K562 (cell line): ENCODE measurements around the gene TMEM217. TPM values are rescaled to one million over a fixed set of nuclear protein-coding genes. Genes with fewer than 3 reads are reported as not detected.

Experiments
- C11orf30 ChIP-seq: fragments of 450-650 bp; IDR thresholded peaks from 2 replicates; pipeline ENCODE4 v1.6.1; 2016; ENCODE audit warnings: low read depth, mild to moderate bottlenecking
- FOSL1 ChIP-seq: fragments of 200-800 bp; sonication (Bioruptor generic); conservative IDR thresholded peaks from 2 replicates; pipeline ENCODE4 v1.6.1; 2016; ENCODE audit warnings: missing genetic modification characterization, missing compliant biosample characterization
- GTF2F1 ChIP-seq: IDR thresholded peaks from 2 replicates; pipeline ENCODE4 v1.6.1; 2011; ENCODE audit warnings: low read depth, low read length, improper control_type of control experiment
- KAT8 ChIP-seq: fragments of 450-650 bp; IDR thresholded peaks from 2 replicates; pipeline ENCODE4 v1.6.1; 2016; ENCODE audit warnings: low read depth, mild to moderate bottlenecking
- KHSRP ChIP-seq: fragments of 450-650 bp; IDR thresholded peaks from 2 replicates; pipeline ENCODE4 v1.6.1; 2017
- MCM2 ChIP-seq: fragments of 450-650 bp; IDR thresholded peaks from 2 replicates; pipeline ENCODE4 v1.6.1; 2017; ENCODE audit warnings: low read depth, mild to moderate bottlenecking
- MEIS2 ChIP-seq: fragments of 450-650 bp; IDR thresholded peaks from 2 replicates; pipeline ENCODE4 v1.6.1; 2014; ENCODE audit warnings: mild to moderate bottlenecking; ENCODE audit not compliant: partially characterized antibody
- NBN ChIP-seq: fragments of 450-650 bp; IDR thresholded peaks from 2 replicates; pipeline ENCODE4 v1.6.1; 2016; ENCODE audit warnings: low read depth, mild to moderate bottlenecking
- NCOR1 ChIP-seq: fragments of 450-650 bp; IDR thresholded peaks from 2 replicates; pipeline ENCODE4 v1.6.1; 2016; ENCODE audit warnings: mild to moderate bottlenecking, moderate library complexity
- POLR3A ChIP-seq: IDR thresholded peaks from 2 replicates; pipeline ENCODE4 v1.6.1; 2011; ENCODE audit warnings: borderline replicate concordance, mild to moderate bottlenecking, moderate library complexity; ENCODE audit not compliant: insufficient read length, insufficient read depth; ENCODE audit errors: extremely low read depth
- SMAD1 ChIP-seq: fragments of 150-350 bp; IDR thresholded peaks from 2 replicates; pipeline ENCODE4 v1.6.1; 2014; ENCODE audit warnings: low read length, low read depth; ENCODE audit not compliant: partially characterized antibody
- SMAD3 ChIP-seq: fragments of 450-650 bp; formaldehyde crosslinking; conservative IDR thresholded peaks from 2 replicates; pipeline ENCODE4 v1.4.0; 2020; ENCODE audit warnings: mild to moderate bottlenecking
- SMARCC2 ChIP-seq: fragments of 450-650 bp; IDR thresholded peaks from 2 replicates; pipeline ENCODE4 v1.6.1; 2017; ENCODE audit warnings: antibody characterized with exemption, moderate library complexity, mild to moderate bottlenecking, low read depth
- SMARCE1 ChIP-seq: fragments of 450-650 bp; IDR thresholded peaks from 2 replicates; pipeline ENCODE4 v1.7.1; 2016; ENCODE audit warnings: mild to moderate bottlenecking
- SREBF1 ChIP-seq: fragments of 150-350 bp; IDR thresholded peaks from 2 replicates; pipeline ENCODE4 v1.6.1; 2014; ENCODE audit warnings: antibody characterized with exemption, low read depth, low read length, borderline replicate concordance
- XRCC3 ChIP-seq: fragments of 450-650 bp; IDR thresholded peaks from 2 replicates; pipeline ENCODE4 v1.6.1; 2017; ENCODE audit warnings: mild to moderate bottlenecking, moderate library complexity
- ZNF175 ChIP-seq: fragments of 200-800 bp; sonication (Bioruptor generic); IDR thresholded peaks from 2 replicates; pipeline ENCODE4 v1.6.1; 2016; ENCODE audit warnings: low read depth, mild to moderate bottlenecking, missing genetic modification characterization, missing compliant biosample characterization
- ZNF239 ChIP-seq: fragments of 250-450 bp; sonication (Bioruptor Pico); IDR thresholded peaks from 2 replicates; pipeline ENCODE4 v1.4.0; 2020; ENCODE audit warnings: mild to moderate bottlenecking
- ZNF445 ChIP-seq: fragments of 250-450 bp; sonication (Bioruptor Pico); IDR thresholded peaks from 2 replicates; pipeline ENCODE4 v1.4.0; 2020; ENCODE audit warnings: low read depth, mild to moderate bottlenecking, moderate library complexity
- ZNF764 ChIP-seq: fragments of 250-450 bp; sonication (Bioruptor Pico); IDR thresholded peaks from 2 replicates; pipeline ENCODE4 v1.4.0; 2020; ENCODE audit warnings: low read depth, mild to moderate bottlenecking, moderate library complexity
- ZSCAN29 ChIP-seq: fragments of 450-650 bp; IDR thresholded peaks from 2 replicates; pipeline ENCODE4 v1.6.1; 2017
- polyA plus RNA-seq, 8 experiments: library from polyadenylated mRNA; depleted of rRNA in 4 of 8; stranded (reverse) in 5 of 8; unstranded in 3 of 8; fragments of >200 nt; fragmentation: Nextera tagmentation in 2 of 8; fragmentation: Illumina TruSeq in 1 of 8; extraction: Ambion mirVana in 2 of 8; extraction: Trizol in 1 of 8; gene quantifications; 2 replicates each; pipeline versions ENCODE4 v1.2.1 to v1.2.3, GENCODE V29; 2011 to 2014; ENCODE audit warnings: inconsistent platforms in 1 of 8, missing spikeins in 1 of 8
- total RNA-seq, 7 experiments: library from RNA; depleted of rRNA in 6 of 7; stranded (reverse); fragments of >200 nt in 6 of 7; fragmentation: Illumina TruSeq in 2 of 7; extraction: Trizol in 2 of 7; gene quantifications; 2 replicates each; pipeline versions ENCODE4 v1.2.1 to v1.2.3, GENCODE V29; 2011 to 2021; ENCODE audit warnings: low replicate concordance in 1 of 7
- TF ChIP-seq, protein P1 (sequence below): fragments of 450-650 bp; formaldehyde crosslinking; IDR thresholded peaks from 2 replicates; pipeline ENCODE4 v1.4.0; 2020; ENCODE audit warnings: mild to moderate bottlenecking
- TF ChIP-seq, protein P2 (sequence below): sonication (generic); formaldehyde crosslinking; IDR thresholded peaks from 2 replicates; pipeline ENCODE4 v1.8.0; 2022; ENCODE audit warnings: missing genetic modification reagents, mild to moderate bottlenecking, borderline replicate concordance
- TF ChIP-seq, protein P3 (sequence below): fragments of 450-650 bp; conservative IDR thresholded peaks from 2 replicates; pipeline ENCODE4 v1.6.1; 2016; ENCODE audit warnings: missing genetic modification characterization, low read depth, mild to moderate bottlenecking, missing compliant biosample characterization, moderate library complexity
- TF ChIP-seq, protein P4 (sequence below), 3 experiments: IDR thresholded peaks in 2 of 3; conservative IDR thresholded peaks in 1 of 3; 2 replicates each; pipeline ENCODE4 v1.5.1; 2011 to 2012; ENCODE audit warnings: low read length in 3 of 3, mild to moderate bottlenecking in 3 of 3, control low read depth in 2 of 3, improper control_type of control experiment in 1 of 3, inconsistent platforms in 1 of 3, low read depth in 1 of 3, mixed read lengths in 1 of 3, moderate library complexity in 1 of 3; ENCODE audit not compliant: insufficient read depth in 2 of 3

Gene TMEM217
- total and polyA plus RNA-seq, 9 of the 15 experiments (the other 6 are each of a cell fraction or from before 2014, with no cell fraction given), result 1.3 to 8.0 (median 1.9) TPM

DNA sequence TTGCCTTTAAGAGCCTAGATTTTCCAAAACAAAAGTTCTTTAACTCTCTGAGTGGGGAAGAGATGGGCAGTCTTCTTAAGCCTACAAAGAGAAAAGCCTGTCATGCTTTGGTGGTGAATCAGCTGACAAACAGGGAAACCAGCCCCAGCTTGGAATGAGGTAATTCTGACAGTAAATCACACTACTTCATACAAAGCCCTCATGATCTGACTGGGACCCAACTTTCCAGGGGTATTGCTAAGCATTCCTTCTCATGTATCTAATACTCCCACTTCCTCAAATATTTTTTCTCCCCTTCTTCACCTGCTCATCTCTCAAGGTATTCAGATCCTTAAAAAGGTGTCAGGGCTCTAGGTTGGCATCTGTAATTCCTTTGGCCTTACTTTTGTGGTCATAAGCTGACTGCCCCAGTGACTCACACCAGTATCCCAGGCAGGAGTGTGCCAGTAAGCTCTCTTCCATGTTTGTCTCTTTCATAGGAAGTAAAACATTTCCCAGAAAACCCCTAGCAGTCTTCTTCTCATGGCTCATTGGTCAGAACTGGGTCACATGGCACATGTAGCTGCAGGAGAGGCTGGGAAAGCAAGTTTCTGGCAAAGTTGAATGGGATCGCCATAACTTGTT lies 15.4 kb downstream of the TMEM217 start (continued):
- no peak for TF ChIP-seq KHSRP
- TF ChIP-seq ZSCAN29, result no peak
- TF ChIP-seq, protein P1, sequence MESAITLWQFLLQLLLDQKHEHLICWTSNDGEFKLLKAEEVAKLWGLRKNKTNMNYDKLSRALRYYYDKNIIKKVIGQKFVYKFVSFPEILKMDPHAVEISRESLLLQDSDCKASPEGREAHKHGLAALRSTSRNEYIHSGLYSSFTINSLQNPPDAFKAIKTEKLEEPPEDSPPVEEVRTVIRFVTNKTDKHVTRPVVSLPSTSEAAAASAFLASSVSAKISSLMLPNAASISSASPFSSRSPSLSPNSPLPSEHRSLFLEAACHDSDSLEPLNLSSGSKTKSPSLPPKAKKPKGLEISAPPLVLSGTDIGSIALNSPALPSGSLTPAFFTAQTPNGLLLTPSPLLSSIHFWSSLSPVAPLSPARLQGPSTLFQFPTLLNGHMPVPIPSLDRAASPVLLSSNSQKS (CRISPR knock-in tag), result 0 out of 2 replicates have a peak, but pooled peaks have one; percentile 80
- peak; percentile 78 for TF ChIP-seq FOSL1 (tag)
- no peak for TF ChIP-seq XRCC3
- TF ChIP-seq NCOR1, result no peak
- TF ChIP-seq KAT8, result no peak
- TF ChIP-seq MEIS2, result peak; percentile 96
- no peak for TF ChIP-seq NBN
- no peak for TF ChIP-seq ZNF239 (CRISPR knock-in tag)
- TF ChIP-seq ZNF764, result no peak
- no peak for TF ChIP-seq SREBF1
- no peak for TF ChIP-seq GTF2F1
- no peak for TF ChIP-seq ZNF445 (CRISPR knock-in tag)
- TF ChIP-seq, protein P2, sequence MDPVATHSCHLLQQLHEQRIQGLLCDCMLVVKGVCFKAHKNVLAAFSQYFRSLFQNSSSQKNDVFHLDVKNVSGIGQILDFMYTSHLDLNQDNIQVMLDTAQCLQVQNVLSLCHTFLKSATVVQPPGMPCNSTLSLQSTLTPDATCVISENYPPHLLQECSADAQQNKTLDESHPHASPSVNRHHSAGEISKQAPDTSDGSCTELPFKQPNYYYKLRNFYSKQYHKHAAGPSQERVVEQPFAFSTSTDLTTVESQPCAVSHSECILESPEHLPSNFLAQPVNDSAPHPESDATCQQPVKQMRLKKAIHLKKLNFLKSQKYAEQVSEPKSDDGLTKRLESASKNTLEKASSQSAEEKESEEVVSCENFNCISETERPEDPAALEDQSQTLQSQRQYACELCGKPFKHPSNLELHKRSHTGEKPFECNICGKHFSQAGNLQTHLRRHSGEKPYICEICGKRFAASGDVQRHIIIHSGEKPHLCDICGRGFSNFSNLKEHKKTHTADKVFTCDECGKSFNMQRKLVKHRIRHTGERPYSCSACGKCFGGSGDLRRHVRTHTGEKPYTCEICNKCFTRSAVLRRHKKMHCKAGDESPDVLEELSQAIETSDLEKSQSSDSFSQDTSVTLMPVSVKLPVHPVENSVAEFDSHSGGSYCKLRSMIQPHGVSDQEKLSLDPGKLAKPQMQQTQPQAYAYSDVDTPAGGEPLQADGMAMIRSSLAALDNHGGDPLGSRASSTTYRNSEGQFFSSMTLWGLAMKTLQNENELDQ (CRISPR knock-in tag), result no peak
- no peak for TF ChIP-seq POLR3A
- peak; percentile 87 for TF ChIP-seq SMARCE1
- TF ChIP-seq SMAD1, result no peak
- no peak for TF ChIP-seq MCM2
- no peak for TF ChIP-seq SMARCC2
- TF ChIP-seq ZNF175 (CRISPR knock-in tag), result peak; percentile 90
- TF ChIP-seq, protein P3, sequence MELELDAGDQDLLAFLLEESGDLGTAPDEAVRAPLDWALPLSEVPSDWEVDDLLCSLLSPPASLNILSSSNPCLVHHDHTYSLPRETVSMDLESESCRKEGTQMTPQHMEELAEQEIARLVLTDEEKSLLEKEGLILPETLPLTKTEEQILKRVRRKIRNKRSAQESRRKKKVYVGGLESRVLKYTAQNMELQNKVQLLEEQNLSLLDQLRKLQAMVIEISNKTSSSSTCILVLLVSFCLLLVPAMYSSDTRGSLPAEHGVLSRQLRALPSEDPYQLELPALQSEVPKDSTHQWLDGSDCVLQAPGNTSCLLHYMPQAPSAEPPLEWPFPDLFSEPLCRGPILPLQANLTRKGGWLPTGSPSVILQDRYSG (tag), result peak; percentile 74
- TF ChIP-seq, protein P4, sequence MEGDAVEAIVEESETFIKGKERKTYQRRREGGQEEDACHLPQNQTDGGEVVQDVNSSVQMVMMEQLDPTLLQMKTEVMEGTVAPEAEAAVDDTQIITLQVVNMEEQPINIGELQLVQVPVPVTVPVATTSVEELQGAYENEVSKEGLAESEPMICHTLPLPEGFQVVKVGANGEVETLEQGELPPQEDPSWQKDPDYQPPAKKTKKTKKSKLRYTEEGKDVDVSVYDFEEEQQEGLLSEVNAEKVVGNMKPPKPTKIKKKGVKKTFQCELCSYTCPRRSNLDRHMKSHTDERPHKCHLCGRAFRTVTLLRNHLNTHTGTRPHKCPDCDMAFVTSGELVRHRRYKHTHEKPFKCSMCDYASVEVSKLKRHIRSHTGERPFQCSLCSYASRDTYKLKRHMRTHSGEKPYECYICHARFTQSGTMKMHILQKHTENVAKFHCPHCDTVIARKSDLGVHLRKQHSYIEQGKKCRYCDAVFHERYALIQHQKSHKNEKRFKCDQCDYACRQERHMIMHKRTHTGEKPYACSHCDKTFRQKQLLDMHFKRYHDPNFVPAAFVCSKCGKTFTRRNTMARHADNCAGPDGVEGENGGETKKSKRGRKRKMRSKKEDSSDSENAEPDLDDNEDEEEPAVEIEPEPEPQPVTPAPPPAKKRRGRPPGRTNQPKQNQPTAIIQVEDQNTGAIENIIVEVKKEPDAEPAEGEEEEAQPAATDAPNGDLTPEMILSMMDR (IDR thresholded peaks at IDR 0.05 in 2 of 3, conservative IDR thresholded peaks at IDR 0.05 in 1 of 3; ENCODE audit: insufficient read depth in 2 of 3, low read depth in 1 of 3, low read length in 3 of 3), result no peak
- no peak; the same call in 1 of the 2 replicates for TF ChIP-seq SMAD3 (CRISPR knock-in tag)
- TF ChIP-seq C11orf30, result 0 out of 2 replicates have a peak, but pooled peaks have one; percentile 7
